GM12878 (cell line): ENCODE results near the gene TPRG1. TPM values are rescaled to one million over a fixed set of nuclear protein-coding genes. Genes with fewer than 3 reads are reported as not detected.
A peak's percentile ranks its signal among the peaks of the same experiment; 100 is the strongest.

Experiments
- ATAC-seq: fragments of 200-7000 bp; cut with Tn5 transposase; 3 replicates; pipeline ENCODE4 v1.9.1; 2020; ENCODE audit warnings: mild to moderate bottlenecking, moderate library complexity
- Bru-seq: library from RNA; stranded (reverse); fragments of 400-500 nt; gene quantifications from one replicate; lab custom pipeline; 2021; lab: Mats Ljungman, UMichigan
- BruChase-seq, 2 experiments: library from RNA; stranded (reverse); fragments of 400-500 nt; gene quantifications; one replicate each; lab custom pipeline; 2021; lab: Mats Ljungman, UMichigan
- BruUV-seq: library from RNA; stranded (reverse); fragments of 400-500 nt; replicated peaks from 2 replicates; lab custom pipeline; 2021; lab: Mats Ljungman, UMichigan
- CTCF ChIA-PET: fragments of 300-600 bp; sonication (Branson Sonifier 250); formaldehyde crosslinking; extraction: SDS; loops from one replicate; lab custom pipeline; 2021; ENCODE audit warnings: inconsistent platforms; lab: Yijun Ruan, JAX
- POLR2A ChIA-PET: fragments of 350-600 bp; formaldehyde crosslinking; extraction: SDS; loops from one replicate; lab custom pipeline; 2021; ENCODE audit warnings: inconsistent platforms; lab: Charles Lee
- RAD21 ChIA-PET: fragments of 300-600 bp; sonication (Branson Sonifier 250); formaldehyde crosslinking; loops from one replicate; lab custom pipeline; 2023; ENCODE audit warnings: antibody characterized with exemption; ENCODE audit not compliant: unreplicated experiment; lab: Charles Lee
- SMC1A ChIA-PET: fragments of 300-600 bp; sonication (Branson Sonifier 250); formaldehyde crosslinking; loops from one replicate; lab custom pipeline; 2023; ENCODE audit not compliant: unreplicated experiment, uncharacterized antibody; lab: Charles Lee
- DNase-seq: peaks from one replicate; pipeline ENCODE4 v3.0.0-alpha.2; 2011; ENCODE audit warnings: low read depth, low spot score
- FAIRE-seq: peaks from 3 replicates; lab custom pipeline; 2011; peaks lifted over from hg19 to GRCh38; lab: Jason Lieb, UNC
- H2AFZ ChIP-seq: 2 replicates; pipeline ENCODE4 v1.6.0; 2011; ENCODE audit warnings: low read depth, low read length, control low read depth; ENCODE audit not compliant: control insufficient read depth
- H3K27ac ChIP-seq: 2 replicates; pipeline ENCODE4 v1.5.1; 2011; ENCODE audit warnings: control low read depth; ENCODE audit not compliant: control insufficient read depth, insufficient read depth
- H3K27me3 ChIP-seq, 2 experiments: replicated peaks in 1 of 2; 2 replicates each; pipeline versions ENCODE4 v1.6.0 to v1.6.1; 2011; ENCODE audit warnings: low read length in 1 of 2; ENCODE audit not compliant: control insufficient read depth in 2 of 2, insufficient read depth in 2 of 2
- H3K36me3 ChIP-seq, 2 experiments: 2 replicates each; pipeline ENCODE4 v1.5.1; 2011; ENCODE audit warnings: low read length in 1 of 2; ENCODE audit not compliant: control insufficient read depth in 2 of 2, insufficient read depth in 2 of 2
- H3K4me1 ChIP-seq: 2 replicates; pipeline ENCODE4 v1.6.1; 2011; ENCODE audit warnings: mild to moderate bottlenecking, low read length, moderate library complexity, mixed read lengths; ENCODE audit not compliant: control insufficient read depth, insufficient read depth
- H3K4me2 ChIP-seq: 2 replicates; pipeline ENCODE4 v1.6.0; 2011; ENCODE audit warnings: control low read depth; ENCODE audit not compliant: control insufficient read depth, insufficient read depth
- H3K4me3 ChIP-seq: fragments of 200-600 bp; sonication (generic); 2 replicates; pipeline ENCODE4 v1.5.1; 2016
- H3K79me2 ChIP-seq: 2 replicates; pipeline ENCODE4 v1.6.0; 2011; ENCODE audit warnings: low read length; ENCODE audit not compliant: control insufficient read depth, insufficient read depth
- H3K9ac ChIP-seq: 2 replicates; pipeline ENCODE4 v1.8.0; 2011; ENCODE audit warnings: low read length, control low read depth, mixed read lengths; ENCODE audit not compliant: control insufficient read depth, insufficient read depth
- H3K9me3 ChIP-seq: replicated peaks from 3 replicates; pipeline ENCODE4 v1.5.1; 2011; ENCODE audit warnings: mild to moderate bottlenecking, low read length; ENCODE audit not compliant: control insufficient read depth, insufficient read depth
- H4K20me1 ChIP-seq: 2 replicates; pipeline ENCODE4 v1.6.0; 2011; ENCODE audit not compliant: control insufficient read depth, insufficient read depth
- CUX1 ChIP-seq: IDR thresholded peaks from 2 replicates; pipeline ENCODE4 v1.6.1; 2012; ENCODE audit warnings: improper control_type of control experiment, low read depth, low read length; ENCODE audit not compliant: insufficient replicate concordance
- NFYB ChIP-seq: IDR thresholded peaks from 2 replicates; pipeline ENCODE4 v1.6.1; 2011; ENCODE audit warnings: low read depth, mild to moderate bottlenecking, low read length, improper control_type of control experiment, moderate library complexity; ENCODE audit not compliant: insufficient read depth
- RFX5 ChIP-seq: IDR thresholded peaks from 2 replicates; pipeline ENCODE4 v1.6.1; 2011; ENCODE audit warnings: low read depth, low read length, improper control_type of control experiment
- ZBTB33 ChIP-seq: fragments of 450-650 bp; IDR thresholded peaks from 2 replicates; pipeline ENCODE4 v1.6.1; 2017; ENCODE audit warnings: mild to moderate bottlenecking
- WGBS: methylation state at CpG from one replicate; pipeline ENCODE4 v1.1.6; 2016; ENCODE audit warnings: low lambda C conversion rate; ENCODE audit not compliant: insufficient replicate concordance, insufficient coverage; ENCODE audit errors: missing lambda C conversion rate; 5-methylcytosine and 5-hydroxymethylcytosine counted together
- in situ Hi-C: fragments of 300-500 bp; cut with MboI; formaldehyde crosslinking; loops from 9 replicates; pipeline ENCODE4 v1.14.3; 2018; ENCODE audit warnings: mixed read lengths
- intact Hi-C: fragments of 100-400 bp; cut with micrococcal nuclease; formaldehyde crosslinking; loops from one replicate; pipeline ENCODE4 v1.14.2; 2022; ENCODE audit not compliant: unreplicated experiment
- long read RNA-seq, 2 experiments: library from polyadenylated mRNA; unstranded; transcript quantifications; one replicate each; pipeline ENCODE4 v2.0.0, GENCODE V29; 2019 to 2020
- polyA minus RNA-seq, 3 experiments: library from RNA; depleted of rRNA, polyadenylated mRNA; stranded (reverse); fragments of >200 nt; gene quantifications; 2 replicates each; pipeline ENCODE4 v1.2.3, GENCODE V29; 2011
- polyA plus RNA-seq, 11 experiments: library from polyadenylated mRNA; depleted of rRNA in 4 of 11; unstranded in 6 of 11; stranded (reverse) in 5 of 11; fragments of >200 nt; fragmentation: Nextera tagmentation in 4 of 11; fragmentation: Illumina TruSeq in 1 of 11; extraction: Ambion mirVana in 4 of 11; extraction: Trizol in 1 of 11; gene quantifications; 1 replicate in 1 of 11; 2 replicates in 10 of 11; pipeline versions ENCODE4 v1.2.1 to v1.2.3, GENCODE V29; 2011 to 2016; ENCODE audit warnings: inconsistent platforms in 2 of 11, missing spikeins in 2 of 11, low read depth in 1 of 11
- total RNA-seq, 4 experiments: library from RNA; depleted of rRNA in 3 of 4; stranded (reverse); fragments of >200 nt in 3 of 4; fragmentation: Illumina TruSeq in 1 of 4; extraction: Trizol in 1 of 4; gene quantifications; 2 replicates each; pipeline versions ENCODE4 v1.2.1 to v1.2.3, GENCODE V29; 2013 to 2021

TPRG1 gene
- total RNA-seq (2013; cell fraction: nucleolus; rRNA removed), result not detected in 2 replicates
- total RNA-seq (2014; rRNA removed) (2.1 and 2.4 TPM in 2 replicates), total RNA-seq (2014; rRNA removed; fragmentation: Illumina TruSeq; extraction: Trizol) (3.4 and 3.5 TPM in 2 replicates), total RNA-seq (2021) (2.4 and 3.7 TPM in 2 replicates), polyA plus RNA-seq (2011; rRNA removed) (0.26 and 0.56 TPM in 2 replicates), polyA plus RNA-seq (2014; fragmentation: Illumina TruSeq; extraction: Trizol) (2.4 and 2.6 TPM in 2 replicates), polyA plus RNA-seq (2014; fragmentation: Nextera tagmentation; extraction: Ambion mirVana) (10 to 100 TPM in 1 of 2 experiments, 1 to 10 TPM in 1; 9.6 to 10.3 TPM), polyA plus RNA-seq (2014; rRNA removed) (1.8 and 2.4 TPM in 2 replicates), polyA plus RNA-seq (2016; fragmentation: Nextera tagmentation; extraction: Ambion mirVana) (10 to 100 TPM; 28.3 to 30.7 TPM), polyA minus RNA-seq (2011; rRNA and poly(A)+ RNA removed) (0.10 and 0.22 TPM in 2 replicates), Bru-seq, nascent RNA (percentile 19 among the genes with signal in this experiment), BruChase-seq, experiment 1, labeled RNA remaining after a 6-hour chase (percentile 12 among the genes with signal in this experiment), BruChase-seq, experiment 2, labeled RNA remaining after a 2-hour chase (percentile 12 among the genes with signal in this experiment)
- polyA plus RNA-seq (2011; ENCODE audit: low read depth), result 3.5 TPM
- 0.05 and 0.27 TPM in 2 replicates for polyA plus RNA-seq (2011; cell fraction: cytosol; rRNA removed)
- 0.16 and 0.18 TPM in 2 replicates for polyA plus RNA-seq (2011; cell fraction: nucleus; rRNA removed)
- 3.9 and 12.3 TPM in 2 replicates for polyA plus RNA-seq (2012)
- not detected in 2 replicates for polyA minus RNA-seq (2011; cell fraction: cytosol; rRNA and poly(A)+ RNA removed)
- 0.12 and 1.6 TPM in 2 replicates for polyA minus RNA-seq (2011; cell fraction: nucleus; rRNA and poly(A)+ RNA removed)
- long read RNA-seq, experiment 1, partial matches to known transcripts, result 1 of 20 reads
- long read RNA-seq, experiment 1, other reads (novel, unspliced or antisense), result 19 of 20 reads
- long read RNA-seq, experiment 2, partial matches to known transcripts, result 1 of 36 reads
- long read RNA-seq, experiment 2, other reads (novel, unspliced or antisense), result 35 of 36 reads

- no peak for DNase-seq
- TF ChIP-seq ZBTB33 (no peak), NFYB (no peak), RFX5 (no peak), CUX1 (no peak)
- no peaks in the 10 kb centered on the region for H4K20me1 ChIP-seq
- no peaks in the 10 kb centered on the region for H3K36me3 ChIP-seq
- H3K4me3 ChIP-seq, result no peak within 1 kb of the TSS
- ATAC-seq, result no peak
- intact Hi-C loops, result loop anchor here (10.0 kb wide), 1 partner anchor 63 kb away; no protein-coding TSS in a partner anchor
- no peak for FAIRE-seq
- no peaks in the 10 kb centered on the region for H3K27me3 ChIP-seq
- ChIA-PET POLR2A (no interaction called here), CTCF (no interaction called here), RAD21 (no interaction called here), SMC1A (no interaction called here)
- in situ Hi-C loops, result no loop called here
- no peak within 1 kb of the TSS for H2AFZ ChIP-seq
- H3K79me2 ChIP-seq, result no peaks in the 10 kb centered on the region
- H3K9me3 ChIP-seq, result no peaks in the 10 kb centered on the region
- H3K4me1 ChIP-seq, result no peaks in the 10 kb centered on the region
- 0% methylated on average over 1 of the region's 1 CpG for WGBS
- no TSS peak for BruUV-seq
- no peak within 1 kb of the TSS for H3K4me2 ChIP-seq
- H3K27ac ChIP-seq, result no peak within 1 kb of the TSS
- no peak within 1 kb of the TSS for H3K9ac ChIP-seq
These were observed at the start of gene TPRG1 for GRCh38 chr3:189171707-189172106. TPRG1 (plus strand) TSS chr3:189171971; CDS start chr3:189207385, 35,414 bp downstream.
